ENCODE results near the gene ATP7B.

ATP7B gene

DNA sequence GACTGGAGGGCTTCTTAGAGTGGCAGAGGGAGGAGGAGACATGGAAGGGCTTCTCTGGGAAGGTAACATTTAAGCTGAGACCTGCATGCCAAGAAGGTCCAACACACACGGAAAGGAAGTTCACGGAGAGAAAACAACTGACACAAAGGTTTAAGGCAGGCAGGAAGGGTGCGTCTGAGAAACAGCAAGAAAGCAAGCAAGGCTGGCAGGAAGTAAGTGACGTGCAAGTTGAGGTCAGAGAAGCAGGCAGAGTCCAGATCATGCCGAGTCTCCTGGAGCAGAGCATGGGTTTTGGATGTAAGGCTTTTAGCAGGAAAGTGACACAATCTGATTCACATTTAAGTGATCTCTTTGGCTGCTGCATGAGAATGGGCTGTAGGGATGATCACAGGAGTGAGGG lies 60.5 kb downstream of the ATP7B start:
- no peak for DNase-seq (ENCODE audit: low read depth in 2 of 2)

GRCh38 chr13:51946163-51946669 lies 65.0 kb downstream of the ATP7B start:
- DNase-seq (ENCODE audit: low read depth in 2 of 2), result no peak

DNA sequence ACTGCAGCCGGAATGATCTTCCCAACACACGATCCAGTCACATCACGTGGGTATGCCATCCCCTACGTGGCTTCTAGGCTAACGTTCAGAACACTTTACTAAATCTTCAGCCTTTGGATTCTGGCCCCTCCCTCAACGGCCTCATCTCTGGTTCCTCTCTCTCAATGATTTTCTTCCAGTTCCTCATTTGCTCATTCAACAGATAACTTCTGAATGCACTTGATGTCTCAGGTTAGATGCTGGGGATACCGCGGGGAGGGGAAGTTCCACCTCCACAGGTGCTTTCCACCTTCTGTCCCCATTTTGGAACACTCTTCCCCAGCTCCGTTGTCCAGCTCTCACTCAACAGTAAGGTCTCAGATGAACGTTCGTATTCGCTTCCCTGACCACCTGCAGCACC lies 66.1 kb downstream of the ATP7B start:
- no peak for DNase-seq (ENCODE audit: low read depth in 2 of 2)

DNA sequence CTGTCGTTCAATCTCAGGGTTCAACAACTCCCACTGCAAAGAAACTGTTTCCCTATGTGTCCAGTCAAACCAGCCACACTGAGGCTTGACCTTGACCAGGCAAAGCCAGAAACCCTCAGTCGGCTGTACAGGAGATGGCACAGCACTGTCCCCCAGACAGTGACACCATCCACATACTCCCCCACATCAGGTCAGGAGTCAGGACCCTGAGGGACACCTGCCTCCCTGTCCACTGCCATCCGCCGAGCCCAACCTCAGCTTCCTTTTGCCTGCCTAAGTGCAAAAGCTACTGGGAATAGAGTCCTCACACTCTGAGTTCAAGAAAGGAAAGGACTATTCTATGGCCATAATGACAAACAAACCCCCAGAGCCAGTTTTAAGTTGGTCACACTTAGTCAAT lies 66.8 kb downstream of the ATP7B start:
- DNase-seq (ENCODE audit: low read depth in 2 of 2), result no peak

DNA sequence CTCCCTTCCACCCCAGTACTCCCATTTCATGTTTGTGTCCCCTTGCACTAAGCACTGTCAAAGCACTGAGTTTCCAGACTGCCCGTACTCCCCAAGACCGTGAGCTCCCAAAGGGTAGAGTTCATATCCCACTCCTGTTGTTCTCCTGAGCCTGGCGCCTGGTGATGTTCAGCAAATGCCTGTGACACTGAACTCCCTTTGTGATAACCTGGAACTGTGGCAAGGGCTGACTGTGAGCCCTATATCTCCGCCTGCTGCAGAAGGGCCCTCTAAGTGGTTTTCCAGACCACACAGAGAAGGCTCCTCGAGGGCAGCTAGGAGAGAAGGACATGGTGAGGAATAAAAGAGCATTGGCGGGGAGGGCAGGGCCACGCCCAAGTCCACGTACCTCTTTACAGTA lies 67.5 kb downstream of the ATP7B start:
- no peak for DNase-seq (ENCODE audit: low read depth in 2 of 2)

GRCh38 chr13:51942189-51942588 lies 69.1 kb downstream of the ATP7B start:
- DNase-seq (ENCODE audit: low read depth in 2 of 2), result no peak

- DNase-seq (ENCODE audit: low read depth in 2 of 2), result no peak
These were observed 72.8 kb downstream of the ATP7B start for GRCh38 chr13:51938454-51938853.

DNA sequence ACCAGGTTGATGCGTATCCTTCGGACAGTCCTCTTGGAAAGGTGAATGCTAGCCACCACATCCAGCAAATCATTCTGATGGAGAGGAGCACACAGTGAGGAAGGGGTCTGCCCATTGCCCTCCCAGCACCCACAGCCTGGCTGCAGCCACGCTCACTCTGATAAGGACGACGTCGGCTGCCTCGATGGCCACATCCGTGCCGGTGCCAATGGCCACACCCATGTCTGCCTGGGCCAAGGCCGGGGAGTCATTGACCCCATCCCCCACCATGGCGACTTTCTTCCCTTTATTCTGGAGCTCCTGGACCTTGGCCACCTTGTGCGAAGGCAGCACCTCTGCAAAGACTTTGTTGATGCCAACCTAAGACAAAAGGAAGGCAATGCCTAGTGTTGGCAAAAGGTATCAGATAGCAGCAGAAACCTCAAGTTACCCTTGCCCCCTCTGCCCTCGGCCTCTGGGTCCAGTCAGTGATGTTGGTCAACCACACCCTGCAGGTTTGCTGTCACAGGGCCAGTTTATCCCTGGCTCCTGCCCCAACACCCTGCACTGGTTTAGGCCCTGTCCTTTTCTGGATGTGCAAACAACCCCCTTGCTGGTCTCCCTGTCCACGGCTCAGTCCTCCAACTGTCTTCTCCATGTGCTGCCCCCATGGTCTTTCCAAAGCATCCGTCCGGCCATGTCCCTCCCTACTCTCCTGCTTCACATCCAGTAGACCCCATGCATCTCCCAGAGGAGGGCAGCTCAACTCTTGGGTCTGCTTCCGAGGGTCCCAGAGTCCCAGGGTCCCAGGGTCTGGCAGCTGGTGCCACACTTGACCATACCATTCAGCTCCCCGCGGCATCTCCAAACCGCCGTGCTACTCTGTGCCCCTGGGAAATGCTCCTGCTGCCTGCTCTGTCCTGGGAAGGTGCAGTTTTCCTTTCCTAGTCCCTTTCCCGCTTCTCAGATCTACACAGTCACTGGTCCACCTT lies 73.6 kb downstream of the ATP7B start:
- no peak for DNase-seq (ENCODE audit: low read depth in 2 of 2)

- no peak for DNase-seq (ENCODE audit: low read depth in 2 of 2)
These were observed 75.7 kb downstream of the ATP7B start for GRCh38 chr13:51935326-51936171.

DNA sequence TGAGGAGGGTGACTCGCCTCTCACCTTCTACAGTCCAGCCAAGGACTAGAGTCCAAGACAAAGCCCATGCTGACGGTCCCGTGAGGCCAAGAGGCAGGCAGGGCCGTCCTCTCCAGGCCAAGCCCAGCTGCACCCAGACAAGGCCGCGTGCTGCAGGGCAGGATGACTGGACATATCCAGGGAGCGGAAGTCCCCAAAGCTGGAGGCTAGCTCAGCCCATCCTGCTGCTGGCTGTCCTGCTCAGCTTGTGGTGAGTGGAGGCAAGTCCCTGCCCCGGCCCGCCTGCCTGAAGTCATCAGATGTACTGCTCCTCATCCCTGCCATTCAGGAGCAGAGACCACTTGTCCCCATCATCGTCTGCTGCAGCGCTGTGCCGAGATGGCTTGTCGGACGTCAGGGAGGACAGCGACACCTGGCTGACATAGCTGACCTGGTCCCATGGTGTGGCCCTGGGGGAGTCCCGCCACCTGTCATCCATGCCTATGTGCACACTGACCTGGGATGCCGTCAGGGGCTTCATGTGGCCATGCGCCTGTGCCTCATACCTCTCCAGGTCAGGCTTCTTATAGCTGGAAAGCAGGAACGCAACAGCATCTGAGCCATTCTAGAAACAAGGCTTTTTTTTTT lies 76.7 kb downstream of the ATP7B start:
- no peak for DNase-seq (ENCODE audit: low read depth in 2 of 2)

DNA sequence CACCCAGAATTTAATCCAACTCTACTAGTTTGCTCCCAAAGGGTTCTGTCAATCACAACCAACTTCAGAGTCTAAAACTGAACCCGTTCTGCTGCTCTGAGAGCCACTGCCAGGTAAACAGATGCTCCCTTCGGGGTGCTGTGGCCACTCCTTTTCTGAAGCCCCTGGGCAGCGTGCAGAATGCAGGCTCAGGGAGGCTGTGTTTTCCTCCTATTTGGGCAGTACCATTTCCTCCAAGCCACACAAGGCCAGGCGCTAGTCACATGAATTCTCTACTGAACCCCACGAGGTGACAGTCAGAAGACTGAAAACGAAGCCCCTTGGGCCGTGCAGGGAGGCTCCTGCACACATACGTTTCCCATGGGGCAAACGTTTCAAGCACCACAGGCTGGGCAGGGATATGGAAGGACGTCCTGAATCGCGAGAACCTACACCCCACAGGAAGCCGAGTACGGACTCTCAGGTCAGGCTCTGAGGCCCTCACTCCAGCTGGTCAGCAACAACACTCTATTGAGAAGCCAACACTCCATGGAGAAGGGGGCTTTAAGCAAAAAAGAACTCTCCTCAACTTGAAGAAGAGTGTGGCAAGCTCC lies 77.7 kb downstream of the ATP7B start:
- DNase-seq (ENCODE audit: low read depth in 2 of 2), result no peak

- DNase-seq (ENCODE audit: low read depth in 2 of 2), result no peak
These were observed 79.0 kb downstream of the ATP7B start for GRCh38 chr13:51932231-51932630.

- no peak for DNase-seq (ENCODE audit: low read depth in 2 of 2)
These were observed 79.6 kb downstream of the ATP7B start for GRCh38 chr13:51931606-51932005.

DNA sequence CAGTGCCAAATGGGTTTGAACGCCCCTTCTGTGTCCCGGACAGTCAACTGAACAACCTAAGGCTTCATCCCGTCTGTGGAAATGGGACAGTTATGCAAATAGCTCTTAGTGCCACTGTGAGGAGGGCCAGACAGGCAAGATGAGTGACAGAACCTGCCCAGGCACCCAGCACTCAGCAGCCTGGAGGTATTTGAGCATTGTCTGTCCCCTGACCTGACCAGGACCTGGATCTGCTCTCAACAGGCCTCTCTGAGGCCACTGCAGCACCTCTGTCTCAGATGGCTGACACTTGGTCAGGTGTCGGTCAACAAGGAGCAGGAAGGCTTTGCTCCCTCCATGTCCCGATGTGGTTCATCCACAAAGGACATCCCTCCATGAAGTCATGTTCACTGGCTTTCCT lies 81.6 kb downstream of the ATP7B start:
- DNase-seq (ENCODE audit: low read depth in 2 of 2), result no peak

- DNase-seq (ENCODE audit: low read depth in 2 of 2), result no peak
These were observed 83.0 kb downstream of the ATP7B start for GRCh38 chr13:51928231-51928630.

GRCh38 chr13:51927129-51927528 lies 84.1 kb downstream of the ATP7B start:
- DNase-seq (ENCODE audit: low read depth in 2 of 2), result no peak

- DNase-seq (ENCODE audit: low read depth in 2 of 2), result no peak
These were observed 84.7 kb downstream of the ATP7B start for GRCh38 chr13:51926528-51926885.

- no peak for DNase-seq (ENCODE audit: low read depth in 2 of 2)
These were observed 85.3 kb downstream of the ATP7B start for GRCh38 chr13:51925865-51926527.

GRCh38 chr13:51924756-51925544 lies 86.3 kb downstream of the ATP7B start:
- no peak for DNase-seq (ENCODE audit: low read depth in 2 of 2)

GRCh38 chr13:51923983-51924539 lies 87.2 kb downstream of the ATP7B start:
- DNase-seq (ENCODE audit: low read depth in 2 of 2), result no peak

Measured in stimulated activated CD8-positive, alpha-beta memory T cell treated with anti-CD3 and anti-CD28 coated beads, Interleukin-7, amount 100 ng/mL, for 1 hour (primary cell).